H1 (cell line): ENCODE results near the gene ELP4.

Experiments
- CTCF ChIP-seq, 3 experiments: IDR thresholded peaks; 1 replicate in 2 of 3; 2 replicates in 1 of 3; pipeline versions ENCODE4 v1.5.1 to v1.6.1; 2011; ENCODE audit warnings: low read length in 3 of 3, mild to moderate bottlenecking in 3 of 3, inconsistent platforms in 2 of 3, low read depth in 1 of 3, moderate library complexity in 1 of 3; ENCODE audit not compliant: insufficient read depth in 1 of 3; ENCODE audit errors: control extremely low read depth in 1 of 3
- EGR1 ChIP-seq: IDR thresholded peaks from 2 replicates; pipeline ENCODE4 v1.6.1; 2011; ENCODE audit warnings: low read depth, low read length, borderline replicate concordance
- HDAC2 ChIP-seq, 2 experiments: fragments of 300-600 bp in 1 of 2; sonication (generic) in 1 of 2; IDR thresholded peaks; 2 replicates each; pipeline ENCODE4 v1.6.1; 2011 to 2012; ENCODE audit warnings: low read depth in 2 of 2, low read length in 2 of 2, mild to moderate bottlenecking in 2 of 2, moderate library complexity in 2 of 2, borderline replicate concordance in 1 of 2, inconsistent platforms in 1 of 2
- POLR2AphosphoS5 ChIP-seq: IDR thresholded peaks from 2 replicates; pipeline ENCODE4 v1.6.1; 2011; ENCODE audit warnings: low read depth, low read length

- TF ChIP-seq CTCF (IDR thresholded peaks at IDR 0.05; ENCODE audit: control extremely low read depth in 1 of 3, insufficient read depth in 1 of 3, low read depth in 1 of 3, low read length in 3 of 3): no peak
- TF ChIP-seq POLR2AphosphoS5: no peak
- no peak for TF ChIP-seq HDAC2 (IDR thresholded peaks at IDR 0.05; ENCODE audit: borderline replicate concordance in 1 of 2, low read depth in 2 of 2, low read length in 2 of 2)
- no peak for TF ChIP-seq EGR1
Measured at GRCh38 chr11:31480930-31481329, 28.6 kb upstream of the ELP4 start.
